GM19035 (cell line): ENCODE results near the gene CDH15.
"Not testable (repeated sequence)": the region's sequence is repeated elsewhere in the genome, so short reads cannot be mapped to it uniquely, and the experiment has no call there.

Source experiments
- ATAC-seq: cut with Tn5 transposase; IDR thresholded peaks from one replicate; pipeline ENCODE4 v1.9.1; 2021; ENCODE audit not compliant: unreplicated experiment

CDH15 gene

GRCh38 chr16:89221604-89222003 is 50.1 kb downstream of the CDH15 start:
- no peak for ATAC-seq

GRCh38 chr16:89222931-89223330 is 51.4 kb downstream of the CDH15 start:
- no peak for ATAC-seq

- ATAC-seq: no peak
Observed at GRCh38 chr16:89224665-89225064, 53.1 kb downstream of the CDH15 start.

- no peak for ATAC-seq
Observed at GRCh38 chr16:89230255-89230654, 58.7 kb downstream of the CDH15 start.

GRCh38 chr16:89232107-89232506 is 60.6 kb downstream of the CDH15 start:
- ATAC-seq: no peak

GRCh38 chr16:89233678-89234490 is 62.3 kb downstream of the CDH15 start:
- no peak for ATAC-seq

GRCh38 chr16:89237733-89238132 is 66.2 kb downstream of the CDH15 start:
- no peak for ATAC-seq

- ATAC-seq: peak; percentile 62
Observed at GRCh38 chr16:89241187-89242007, 69.8 kb downstream of the CDH15 start.

GRCh38 chr16:89242795-89243200 is 71.2 kb downstream of the CDH15 start:
- ATAC-seq: no peak

GRCh38 chr16:89243664-89244063 is 72.1 kb downstream of the CDH15 start:
- ATAC-seq: no peak

- ATAC-seq: not testable (repeated sequence)
Observed at GRCh38 chr16:89244264-89244663, 72.7 kb downstream of the CDH15 start.

GRCh38 chr16:89244754-89245153 is 73.2 kb downstream of the CDH15 start:
- no peak for ATAC-seq
